NB4 (cell line): Measurements from ENCODE around the gene DHPS.

Source experiments
- DNase-seq: peaks from one replicate; pipeline ENCODE4 v3.0.0; 2010; ENCODE audit warnings: low read depth
- H3K4me3 ChIP-seq: one replicate; pipeline ENCODE4 v1.5.1; 2011; ENCODE audit warnings: mild to moderate bottlenecking, low read depth, low read length, moderate library complexity
- CTCF ChIP-seq: IDR thresholded peaks from one replicate; pipeline ENCODE4 v1.5.1; 2012; ENCODE audit warnings: low read depth, low read length
- MAX ChIP-seq: IDR thresholded peaks from 2 replicates; pipeline ENCODE4 v1.6.1; 2011; ENCODE audit warnings: low read depth, low read length
- MYC ChIP-seq: IDR thresholded peaks from 2 replicates; pipeline ENCODE4 v1.6.1; 2011; ENCODE audit warnings: low read depth, low read length
- POLR2A ChIP-seq: IDR thresholded peaks from 2 replicates; pipeline ENCODE4 v1.6.1; 2011; ENCODE audit warnings: mild to moderate bottlenecking; ENCODE audit not compliant: insufficient read length; ENCODE audit errors: extremely low read depth

Gene DHPS

GRCh38 chr19:12657966-12658365, 23.7 kb downstream of the DHPS start:
- TF ChIP-seq CTCF (peak; percentile 17), MAX (no peak), MYC (no peak), POLR2A (no peak)
- DNase-seq = no peak
- no peak overlapping the region for H3K4me3 ChIP-seq

- DNase-seq = no peak
- TF ChIP-seq MAX = no peak
- no peak for TF ChIP-seq MYC
- TF ChIP-seq CTCF = no peak
- TF ChIP-seq POLR2A = no peak
- H3K4me3 ChIP-seq = no peak overlapping the region
Measured at GRCh38 chr19:12656899-12657571, 24.6 kb downstream of the DHPS start.

- no peak overlapping the region for H3K4me3 ChIP-seq
- no peak for DNase-seq
- TF ChIP-seq POLR2A = no peak
- no peak for TF ChIP-seq MAX
- TF ChIP-seq MYC = no peak
- TF ChIP-seq CTCF = no peak
Measured at GRCh38 chr19:12655546-12655945, 26.1 kb downstream of the DHPS start.

- H3K4me3 ChIP-seq = no peak overlapping the region
- DNase-seq = no peak
- TF ChIP-seq CTCF = no peak
Measured at GRCh38 chr19:12652219-12652618, 29.5 kb downstream of the DHPS start.

- TF ChIP-seq CTCF = no peak
- TF ChIP-seq MYC = no peak
- TF ChIP-seq POLR2A = no peak
- no peak for TF ChIP-seq MAX
- H3K4me3 ChIP-seq = no peak overlapping the region
- DNase-seq = no peak
Measured at GRCh38 chr19:12649941-12650340, 31.7 kb downstream of the DHPS start.

GRCh38 chr19:12648088-12648487, 33.6 kb downstream of the DHPS start:
- H3K4me3 ChIP-seq = no peak overlapping the region
- no peak for TF ChIP-seq CTCF
- TF ChIP-seq MAX = no peak
- no peak for TF ChIP-seq MYC
- TF ChIP-seq POLR2A = no peak
- DNase-seq = no peak
